ENCODE results near the gene MLLT6.

Gene MLLT6

GRCh38 chr17:38752308-38753070 is 47.4 kb downstream of the MLLT6 start, which contains the start of gene PSMB3:
TSS of gene PSMB3 (plus strand) at chr17:38752741. CDS start at chr17:38752827, 86 bp downstream.
- in situ Hi-C loops (cut with HindIII; ENCODE audit: low sequenced_read_pairs) = no loop called here

GRCh38 chr17:38753071-38753506 is 48.0 kb downstream of the MLLT6 start:
- in situ Hi-C loops (cut with HindIII; ENCODE audit: low sequenced_read_pairs) = no loop called here

GRCh38 chr17:38761612-38762011 is 56.5 kb downstream of the MLLT6 start:
- in situ Hi-C loops (cut with HindIII; ENCODE audit: low sequenced_read_pairs) = no loop called here

DNA sequence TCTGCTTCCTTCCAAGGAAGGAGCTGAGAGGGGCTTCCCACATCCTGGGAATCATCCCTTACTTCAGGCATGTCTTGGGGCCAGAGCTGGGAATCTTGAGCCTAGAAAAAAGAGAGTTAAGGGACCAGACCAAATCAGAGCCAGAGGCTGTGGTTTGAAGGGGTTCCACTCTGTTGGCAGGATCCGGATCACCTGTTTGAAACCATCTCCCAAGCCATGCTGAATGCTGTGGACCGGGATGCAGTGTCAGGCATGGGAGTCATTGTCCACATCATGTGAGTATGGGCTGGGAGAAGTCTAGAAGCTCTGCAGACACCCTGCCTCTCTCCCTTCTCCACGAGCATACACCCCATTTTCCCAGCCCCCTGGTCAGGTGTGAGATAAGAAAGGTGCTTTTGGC is 57.2 kb downstream of the MLLT6 start:
- in situ Hi-C loops (cut with HindIII; ENCODE audit: low sequenced_read_pairs) = no loop called here

DNA sequence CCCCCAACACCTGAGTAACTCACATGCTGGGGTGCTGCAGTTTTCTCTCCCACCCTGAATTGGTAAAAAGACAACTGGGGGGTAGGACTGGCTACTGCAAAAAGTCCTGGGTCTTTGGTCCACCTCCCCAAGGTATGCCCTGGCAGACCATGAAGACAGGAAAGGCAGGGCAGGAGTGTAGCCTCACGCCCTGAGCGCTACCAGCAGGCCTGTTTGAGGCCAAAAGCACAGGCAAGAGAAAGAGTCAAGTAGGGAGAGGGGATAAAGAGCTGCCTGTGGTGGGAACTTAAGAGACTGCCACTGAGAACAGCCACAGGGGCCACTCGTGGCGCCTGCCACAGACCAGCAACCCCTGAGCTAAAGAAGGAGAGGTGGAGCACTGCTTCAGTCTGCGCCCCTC is 61.3 kb downstream of the MLLT6 start:
- in situ Hi-C loops (cut with HindIII; ENCODE audit: low sequenced_read_pairs) = no loop called here

DNA sequence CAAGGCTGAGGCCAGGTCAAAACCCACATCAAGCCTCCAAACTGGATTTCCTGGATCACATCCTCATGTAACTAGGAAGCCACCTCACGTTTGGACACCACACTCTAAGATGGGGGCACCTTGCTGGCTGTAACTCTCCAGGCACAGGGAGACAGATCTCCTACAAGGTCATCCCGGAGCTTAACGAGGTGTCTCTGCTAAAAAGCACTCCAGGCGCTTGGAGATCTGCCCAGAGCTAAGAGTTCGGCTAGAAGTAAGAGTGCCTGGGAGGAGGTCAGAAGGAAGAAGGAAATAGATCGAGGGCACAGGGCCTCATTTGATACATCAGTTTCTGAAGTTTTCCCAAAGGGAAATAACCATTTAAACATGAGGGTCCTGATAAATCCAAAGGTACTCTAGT is 63.3 kb downstream of the MLLT6 start:
- in situ Hi-C loops (cut with HindIII; ENCODE audit: low sequenced_read_pairs) = no loop called here

GRCh38 chr17:38773258-38773657 is 68.2 kb downstream of the MLLT6 start:
- in situ Hi-C loops (cut with HindIII; ENCODE audit: low sequenced_read_pairs) = no loop called here

- in situ Hi-C loops (cut with HindIII; ENCODE audit: low sequenced_read_pairs) = no loop called here
These were observed 72.7 kb downstream of the MLLT6 start for GRCh38 chr17:38777641-38778250.
